Activated CD4-positive, alpha-beta T cell treated with anti-CD3 and anti-CD28 coated beads, Interleukin-2, amount 50 U/mL, for 24 hours (primary cell): ENCODE results near the gene ZNF460.

Experiments
- DNase-seq, 2 donors: peaks; one replicate each; pipeline ENCODE4 v3.0.0-alpha.2; 2020; ENCODE audit warnings: low read depth in 1 of 2, low spot score in 1 of 2

The ZNF460 gene

DNA sequence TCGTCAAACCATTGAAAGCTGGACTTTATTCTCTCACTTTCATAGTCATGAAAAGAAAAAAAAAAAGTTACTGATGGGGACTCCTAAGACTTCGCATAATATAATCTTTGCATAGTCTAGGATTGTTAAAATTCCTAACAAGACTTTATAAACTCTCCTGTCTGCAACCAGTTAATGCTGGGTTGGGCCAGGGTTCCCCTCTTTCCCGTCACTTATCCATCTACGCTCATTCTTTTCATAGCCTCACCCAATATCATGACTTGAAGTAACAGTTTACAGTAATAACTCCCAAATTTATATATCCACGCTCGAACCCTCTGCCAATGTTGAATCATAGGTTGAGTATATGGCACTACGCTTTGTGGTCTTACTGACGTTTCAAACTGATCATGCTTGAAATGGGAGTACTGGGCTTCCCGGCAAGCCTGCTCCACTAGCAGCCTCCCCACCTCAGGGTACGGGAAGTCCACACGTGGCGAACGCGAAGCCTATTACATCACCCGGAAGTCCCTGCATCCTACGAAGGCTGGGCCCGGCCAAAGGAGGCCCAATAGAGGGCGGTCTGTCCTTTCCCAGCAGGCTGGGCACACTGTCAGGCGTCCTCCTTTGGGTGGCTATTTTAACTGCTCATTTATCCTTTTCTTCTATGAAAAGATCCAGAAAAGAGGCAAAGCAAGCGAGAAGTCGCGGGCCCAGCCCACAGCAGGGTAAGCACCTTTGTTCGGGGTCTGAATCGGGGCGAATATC lies 694 bp upstream of the ZNF460 start:
- peak; percentile 65 to 77 for DNase-seq

GRCh38 chr19:57280962-57281400 lies 696 bp downstream of the ZNF460 start:
- DNase-seq: peak in 1 of 2 donors; percentile 22

GRCh38 chr19:57282011-57282643 lies 1.8 kb downstream of the ZNF460 start:
- DNase-seq: no peak

DNA sequence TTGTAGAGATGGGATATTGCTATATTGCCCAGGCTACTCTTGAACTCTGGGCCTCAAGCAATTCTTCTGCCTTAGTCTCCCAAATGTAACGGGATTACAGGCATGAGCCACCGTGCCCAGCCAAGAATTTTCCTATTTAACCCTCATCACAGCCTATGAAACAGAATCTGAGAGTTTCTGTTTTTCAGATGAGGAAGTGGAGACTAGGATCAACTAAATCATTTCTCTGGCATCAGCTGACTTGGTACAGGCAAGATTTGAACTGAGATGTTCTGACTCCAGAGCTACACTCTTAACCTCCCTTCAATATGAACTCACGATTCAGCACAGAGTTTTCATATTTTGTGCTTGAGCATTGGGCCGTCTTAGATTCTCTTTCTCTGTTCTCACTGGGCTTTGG lies 8.1 kb downstream of the ZNF460 start:
- DNase-seq: no peak

GRCh38 chr19:57290970-57291369 lies 10.7 kb downstream of the ZNF460 start:
- DNase-seq: no peak

GRCh38 chr19:57292547-57292946 lies 12.3 kb downstream of the ZNF460 start:
- DNase-seq: no peak

DNA sequence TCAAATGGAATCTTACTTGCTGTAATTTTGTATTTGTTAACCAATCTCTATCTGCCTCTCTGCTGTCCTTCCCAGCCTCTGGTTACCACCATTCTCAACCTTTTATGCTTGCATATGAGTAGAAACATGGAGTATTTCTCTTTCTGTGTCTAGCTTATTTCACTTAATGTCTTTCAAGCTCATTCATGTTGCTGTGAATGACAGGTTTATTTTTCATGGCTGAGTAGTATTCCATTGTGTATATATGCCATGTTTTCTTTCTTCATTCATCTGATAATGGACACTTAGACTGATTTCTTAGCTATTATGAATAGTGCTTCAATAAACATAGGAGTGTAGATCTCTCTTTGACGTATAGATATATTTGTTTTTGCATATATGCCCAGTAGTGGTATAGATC lies 13.4 kb downstream of the ZNF460 start:
- no peak for DNase-seq

GRCh38 chr19:57302020-57302465 lies 21.8 kb downstream of the ZNF460 start:
- no peak for DNase-seq

DNA sequence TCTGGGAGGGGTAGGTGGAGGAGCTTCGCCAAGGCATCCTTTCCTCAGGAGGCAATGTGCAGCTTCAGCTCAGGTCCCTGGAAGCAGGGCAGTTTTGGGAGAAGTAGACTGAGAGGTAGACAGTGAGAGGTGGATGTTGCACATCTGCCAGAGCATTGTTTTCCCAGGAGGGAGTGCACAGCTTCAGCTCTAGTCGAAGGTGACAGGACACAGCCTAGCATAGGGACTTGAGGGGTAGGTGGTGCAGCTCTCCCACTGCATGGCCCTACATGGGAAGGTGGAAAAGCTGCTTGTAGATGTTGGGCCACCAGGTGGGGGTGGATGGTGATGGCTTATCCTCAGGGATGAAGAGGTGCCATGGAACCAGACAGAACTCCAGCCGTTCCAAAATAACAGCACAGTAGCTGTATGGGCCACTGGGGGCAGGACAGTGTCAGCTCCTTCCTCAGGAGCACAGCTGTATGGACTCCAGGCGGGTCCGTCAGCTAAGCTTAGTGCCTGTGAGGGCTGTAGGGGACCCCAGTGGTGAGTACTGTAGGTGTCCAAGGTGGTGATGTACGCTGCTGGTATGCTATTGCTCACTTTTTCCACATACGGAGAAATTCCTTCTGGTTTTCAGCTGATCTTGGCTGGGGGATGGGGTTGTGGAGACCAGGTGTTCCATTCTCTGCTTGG lies 22.6 kb downstream of the ZNF460 start:
- DNase-seq: no peak

- DNase-seq: no peak
These were observed 24.8 kb downstream of the ZNF460 start for GRCh38 chr19:57305056-57305455.

GRCh38 chr19:57308514-57308913 lies 28.2 kb downstream of the ZNF460 start:
- DNase-seq: no peak

- no peak for DNase-seq
These were observed 30.5 kb downstream of the ZNF460 start for GRCh38 chr19:57310792-57311191.

DNA sequence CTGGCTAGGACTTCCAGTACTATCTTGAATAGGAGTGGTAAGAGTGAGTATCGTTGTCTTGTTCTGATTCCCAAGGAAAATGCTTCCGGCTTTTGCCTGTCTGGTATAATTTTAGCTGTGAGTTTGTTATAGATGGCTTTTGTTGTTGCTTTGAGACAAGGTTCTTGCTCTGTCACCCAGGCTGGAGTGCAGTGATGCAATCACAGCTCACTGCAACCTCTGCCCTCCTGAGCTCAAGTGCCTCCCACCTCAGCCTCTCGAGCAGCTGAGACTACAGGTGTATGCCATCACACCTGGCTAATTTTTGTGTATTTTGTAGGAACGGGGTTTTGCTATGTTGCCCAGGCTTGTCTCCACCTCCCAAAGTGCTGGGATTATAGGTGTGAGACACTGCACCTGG lies 33.9 kb downstream of the ZNF460 start:
- DNase-seq: no peak

GRCh38 chr19:57317503-57317902 lies 37.2 kb downstream of the ZNF460 start:
- no peak for DNase-seq

DNA sequence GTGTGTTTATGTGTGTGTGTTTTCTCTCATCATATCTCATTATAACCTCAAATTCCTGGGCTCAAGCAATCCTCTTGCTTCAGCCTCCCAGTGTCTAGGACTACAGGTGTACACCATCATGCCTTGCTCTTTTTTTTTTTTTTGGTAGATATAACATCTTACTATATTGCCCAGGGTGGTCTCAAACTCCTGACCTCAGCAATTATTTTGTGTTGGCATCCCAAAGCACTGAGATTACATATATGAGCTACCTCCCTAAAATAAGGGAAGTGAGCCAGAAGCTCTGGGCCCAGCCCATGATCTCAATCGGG lies 39.5 kb downstream of the ZNF460 start:
- no peak for DNase-seq

- peak; percentile 89 for DNase-seq
These were observed 40.1 kb downstream of the ZNF460 start, which contains the start of gene ZNF543 for GRCh38 chr19:57320180-57321084. Gene ZNF543, plus strand, starts transcription at chr19:57320472. Its CDS starts 382 bp downstream, at chr19:57320854.

- DNase-seq: no peak
These were observed 40.8 kb downstream of the ZNF460 start for GRCh38 chr19:57321116-57321515.

- no peak for DNase-seq
These were observed 41.5 kb downstream of the ZNF460 start for GRCh38 chr19:57321751-57322150.

- no peak for DNase-seq
These were observed 44.7 kb downstream of the ZNF460 start for GRCh38 chr19:57324992-57325391.

- no peak for DNase-seq
These were observed 47.7 kb downstream of the ZNF460 start for GRCh38 chr19:57327993-57328392.

DNA sequence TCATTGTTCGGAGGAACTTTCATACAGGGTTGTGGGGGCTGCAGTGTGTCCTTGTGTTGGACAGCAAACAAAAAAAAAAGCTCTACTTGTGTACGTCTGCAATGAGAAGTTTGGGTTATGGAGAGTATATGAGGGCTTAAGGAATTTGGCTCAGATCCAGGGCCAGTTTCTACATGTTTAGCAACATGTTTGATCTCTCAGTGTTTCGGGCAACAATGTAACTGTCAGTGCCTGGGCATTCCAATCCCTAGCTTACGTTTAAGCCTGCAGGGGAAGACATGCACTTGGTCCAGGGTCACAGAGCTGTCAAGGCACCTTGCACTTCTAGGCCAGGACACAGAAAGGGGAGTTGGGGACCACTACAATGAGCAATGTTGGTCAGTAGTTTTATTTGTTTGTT lies 53.9 kb downstream of the ZNF460 start:
- no peak for DNase-seq
